GM10248 (cell line): Measurements from ENCODE around the gene LRRFIP2.

Experiments used
- CTCF ChIA-PET: fragments of 300-600 bp; sonication (Branson Sonifier 250); formaldehyde crosslinking; extraction: SDS; loops from one replicate; lab custom pipeline; 2021; ENCODE audit warnings: antibody characterized with exemption; lab: Yijun Ruan, JAX
- POLR2A ChIA-PET: fragments of 350-650 bp; sonication (Branson Sonifier 250); formaldehyde crosslinking; extraction: SDS; loops from one replicate; lab custom pipeline; 2020; ENCODE audit warnings: antibody characterized with exemption; lab: Yijun Ruan, JAX
- DNase-seq: peaks from one replicate; pipeline ENCODE4 v3.0.0; 2012; ENCODE audit errors: extremely low spot score
- TF ChIP-seq, protein P1 (sequence below): IDR thresholded peaks from 2 replicates; pipeline ENCODE4 v1.5.1; 2012; ENCODE audit warnings: mild to moderate bottlenecking, low read depth; ENCODE audit errors: extremely low read depth, missing control alignments, control extremely low read depth

LRRFIP2 gene

GRCh38 chr3:37179144-37179967 is 5.0 kb upstream of the LRRFIP2 start:
- CTCF ChIA-PET, result interaction anchor here (1.1 to 1.7 kb wide), 2 partner anchors 11 to 16 kb away, joined by 6 to 7 read pairs; no protein-coding TSS in a partner anchor
- DNase-seq, result no peak
- TF ChIP-seq, protein P1, sequence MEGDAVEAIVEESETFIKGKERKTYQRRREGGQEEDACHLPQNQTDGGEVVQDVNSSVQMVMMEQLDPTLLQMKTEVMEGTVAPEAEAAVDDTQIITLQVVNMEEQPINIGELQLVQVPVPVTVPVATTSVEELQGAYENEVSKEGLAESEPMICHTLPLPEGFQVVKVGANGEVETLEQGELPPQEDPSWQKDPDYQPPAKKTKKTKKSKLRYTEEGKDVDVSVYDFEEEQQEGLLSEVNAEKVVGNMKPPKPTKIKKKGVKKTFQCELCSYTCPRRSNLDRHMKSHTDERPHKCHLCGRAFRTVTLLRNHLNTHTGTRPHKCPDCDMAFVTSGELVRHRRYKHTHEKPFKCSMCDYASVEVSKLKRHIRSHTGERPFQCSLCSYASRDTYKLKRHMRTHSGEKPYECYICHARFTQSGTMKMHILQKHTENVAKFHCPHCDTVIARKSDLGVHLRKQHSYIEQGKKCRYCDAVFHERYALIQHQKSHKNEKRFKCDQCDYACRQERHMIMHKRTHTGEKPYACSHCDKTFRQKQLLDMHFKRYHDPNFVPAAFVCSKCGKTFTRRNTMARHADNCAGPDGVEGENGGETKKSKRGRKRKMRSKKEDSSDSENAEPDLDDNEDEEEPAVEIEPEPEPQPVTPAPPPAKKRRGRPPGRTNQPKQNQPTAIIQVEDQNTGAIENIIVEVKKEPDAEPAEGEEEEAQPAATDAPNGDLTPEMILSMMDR, result no peak
- POLR2A ChIA-PET, result no interaction called here

DNA sequence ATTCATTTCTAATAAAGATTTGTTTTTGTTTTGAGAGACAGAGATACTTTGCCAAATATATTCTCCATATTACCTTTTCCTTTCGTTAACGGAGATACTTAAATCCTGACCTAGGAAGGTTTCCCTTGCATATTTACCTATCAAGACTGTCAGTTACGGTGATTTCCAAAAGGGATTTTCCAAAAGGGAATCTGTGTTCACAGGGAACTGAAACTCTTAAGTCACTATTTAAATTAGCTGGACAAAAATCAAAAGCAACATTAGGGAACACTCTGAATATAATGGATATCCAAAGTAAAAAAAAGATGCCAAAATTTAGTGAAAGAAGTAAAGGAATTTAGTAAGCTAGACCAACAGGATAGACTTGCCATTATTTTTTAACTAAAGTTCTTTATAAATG is 576 bp downstream of the LRRFIP2 start:
- CTCF ChIA-PET, result interaction anchor here (1.2 to 1.4 kb wide), 2 partner anchors 11 to 30 kb away, joined by 3 read pairs; no protein-coding TSS in a partner anchor
- no peak for DNase-seq
- TF ChIP-seq, protein P1, result no peak
- POLR2A ChIA-PET, result no interaction called here

DNA sequence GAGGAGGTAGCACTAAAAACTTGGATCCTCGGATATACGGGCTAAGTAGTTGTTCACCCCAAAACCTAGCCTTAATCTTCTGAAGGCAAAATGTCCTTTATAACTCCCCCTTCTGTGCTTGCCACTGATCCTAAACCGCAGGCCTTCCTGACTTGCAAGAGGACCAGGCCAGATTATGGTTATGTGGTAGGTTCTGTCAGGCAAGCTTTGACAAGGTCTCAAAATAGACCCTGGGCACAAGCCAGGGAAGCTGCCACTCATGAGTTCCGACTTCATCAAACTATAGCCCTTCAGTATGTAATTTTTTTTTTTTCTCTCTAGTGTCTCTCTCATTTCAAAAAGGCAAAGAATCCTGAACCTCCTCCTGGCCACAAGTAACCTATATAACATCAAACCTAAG is 3.2 kb downstream of the LRRFIP2 start:
- no peak for DNase-seq
- TF ChIP-seq, protein P1, result no peak
- CTCF ChIA-PET, result no interaction called here
- POLR2A ChIA-PET, result no interaction called here

- POLR2A ChIA-PET, result no interaction called here
- CTCF ChIA-PET, result no interaction called here
- DNase-seq, result no peak
- TF ChIP-seq, protein P1, result no peak
These were observed 3.9 kb downstream of the LRRFIP2 start for GRCh38 chr3:37170513-37170912.

- DNase-seq, result no peak
- ChIA-PET POLR2A (no interaction called here), CTCF (interaction anchor here (0.9 kb wide), 1 partner anchor 26 kb away, joined by 3 read pairs; no protein-coding TSS in a partner anchor)
- TF ChIP-seq, protein P1, result no peak
These were observed 4.3 kb downstream of the LRRFIP2 start for GRCh38 chr3:37170060-37170459.

- ChIA-PET CTCF (interaction anchor here (0.9 to 1.2 kb wide), 2 partner anchors 18 to 25 kb away, joined by 3 read pairs; no protein-coding TSS in a partner anchor), POLR2A (no interaction called here)
- TF ChIP-seq, protein P1, result no peak
- DNase-seq, result no peak
These were observed 5.5 kb downstream of the LRRFIP2 start for GRCh38 chr3:37168896-37169295.
